ENCODE results near the gene TGM3.

The TGM3 gene

DNA sequence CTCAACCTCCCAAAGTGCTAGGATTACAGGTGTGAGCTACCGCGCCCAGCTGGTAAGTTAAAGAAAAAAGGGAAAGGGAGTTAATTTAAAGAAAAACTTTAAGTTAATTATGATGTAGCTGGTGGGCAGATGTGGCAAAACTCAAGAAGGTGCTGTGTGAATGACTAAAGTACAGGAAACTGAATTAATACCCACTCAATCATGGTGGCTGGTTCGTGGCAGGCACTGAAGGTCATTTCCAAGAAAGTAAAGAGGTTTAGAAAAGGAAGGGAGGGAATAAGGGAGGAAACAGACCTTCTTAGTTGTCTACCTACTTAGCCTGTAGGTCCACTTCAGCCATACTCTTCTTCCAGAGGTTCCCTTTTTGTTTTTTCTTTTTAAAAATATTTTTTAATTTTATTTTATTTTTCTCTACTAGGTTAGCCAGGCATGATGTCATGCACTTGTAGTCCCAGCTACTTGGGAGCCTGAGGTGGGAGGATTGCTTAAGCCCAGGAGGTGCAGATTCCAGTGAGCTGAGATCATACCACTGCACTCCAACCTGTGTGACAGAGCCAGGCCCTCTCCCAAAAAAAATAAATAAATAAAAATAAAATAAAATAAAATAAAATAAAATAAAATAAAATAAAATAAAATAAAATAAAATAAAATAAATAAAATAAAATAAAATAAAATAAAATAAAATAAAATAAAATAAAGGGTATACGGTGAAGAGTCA lies 11.9 kb upstream of the TGM3 start:
- DNase-seq (ENCODE audit: low read depth in 2 of 2), result no peak

DNA sequence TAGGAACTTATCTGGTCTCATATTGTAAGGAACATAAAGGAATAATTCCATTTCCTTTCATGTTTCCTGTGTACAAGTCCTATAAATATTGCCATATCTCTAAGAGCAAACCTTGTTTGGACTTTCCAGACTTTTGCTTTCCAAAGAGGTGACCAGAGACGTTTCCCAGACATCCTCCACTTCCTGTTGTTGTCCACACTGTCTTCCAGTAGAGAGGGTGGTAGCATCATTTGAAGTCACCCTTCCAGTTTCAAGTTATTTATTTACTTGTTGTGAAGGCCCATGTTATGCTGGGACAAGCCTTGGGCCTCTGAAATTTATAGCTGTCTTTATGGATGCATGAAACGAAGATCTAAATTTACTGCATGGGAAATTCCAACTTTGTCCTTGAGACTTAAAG lies 10.6 kb upstream of the TGM3 start:
- DNase-seq (ENCODE audit: low read depth in 2 of 2), result no peak

DNA sequence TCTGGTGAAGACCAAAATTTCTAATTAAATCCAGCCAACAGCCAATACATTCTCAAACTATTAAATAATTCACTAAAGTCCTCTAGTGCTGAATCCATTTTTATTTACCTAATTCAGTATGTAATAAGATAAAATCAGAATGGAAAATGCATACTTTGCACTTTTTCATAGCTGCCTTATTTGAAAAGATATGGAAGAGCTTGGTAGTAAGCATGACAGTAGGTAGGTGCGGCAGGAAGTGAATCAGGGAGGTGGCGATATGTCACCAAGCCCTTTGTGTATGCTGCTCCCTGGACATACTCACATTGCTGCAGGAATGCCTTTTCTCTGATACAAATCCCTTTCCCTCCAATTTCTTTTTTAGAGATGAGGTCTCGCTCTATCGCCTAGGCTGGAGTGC lies 10.2 kb upstream of the TGM3 start:
- DNase-seq (ENCODE audit: low read depth in 2 of 2), result no peak

DNA sequence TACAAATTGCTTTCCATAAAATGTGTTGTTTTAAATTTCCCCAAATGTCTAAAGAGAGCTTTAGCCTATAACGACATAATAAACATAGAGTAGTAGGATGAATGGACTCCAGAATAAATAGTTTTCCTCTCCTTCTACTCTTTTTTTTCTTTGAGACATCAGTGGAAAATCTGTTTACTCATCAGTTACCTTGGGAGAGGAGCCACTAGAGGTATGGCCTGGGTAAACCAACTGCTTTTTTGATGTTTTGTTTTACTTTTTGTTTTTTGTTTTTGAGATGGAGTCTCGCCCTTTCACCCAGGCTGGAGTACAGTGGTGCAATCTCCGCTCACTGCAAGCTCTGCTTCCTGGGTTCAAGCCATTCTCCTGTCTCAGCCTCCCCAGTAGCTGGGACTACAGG lies 8.3 kb upstream of the TGM3 start:
- DNase-seq (ENCODE audit: low read depth in 2 of 2), result no peak

DNA sequence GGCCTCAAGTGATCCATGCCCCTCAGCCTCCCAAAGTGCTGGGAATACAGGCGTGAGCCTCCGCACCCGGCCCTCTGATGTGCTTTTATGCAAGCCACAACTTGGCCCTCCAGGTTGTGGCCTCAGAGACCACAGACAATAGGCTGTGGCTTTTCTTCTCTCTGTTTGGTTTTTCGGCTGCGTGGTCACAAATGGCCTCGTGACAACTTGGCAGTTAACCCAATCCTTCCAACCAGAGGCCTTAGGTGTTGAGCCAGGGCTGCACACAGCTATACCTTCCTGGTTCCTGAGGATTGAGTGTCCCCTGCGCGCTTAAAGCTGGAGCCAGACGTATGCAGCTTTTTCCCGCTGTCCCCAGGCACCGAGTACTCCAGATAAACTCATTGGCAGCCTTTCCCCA lies 6.3 kb upstream of the TGM3 start:
- DNase-seq (ENCODE audit: low read depth in 2 of 2), result no peak

DNA sequence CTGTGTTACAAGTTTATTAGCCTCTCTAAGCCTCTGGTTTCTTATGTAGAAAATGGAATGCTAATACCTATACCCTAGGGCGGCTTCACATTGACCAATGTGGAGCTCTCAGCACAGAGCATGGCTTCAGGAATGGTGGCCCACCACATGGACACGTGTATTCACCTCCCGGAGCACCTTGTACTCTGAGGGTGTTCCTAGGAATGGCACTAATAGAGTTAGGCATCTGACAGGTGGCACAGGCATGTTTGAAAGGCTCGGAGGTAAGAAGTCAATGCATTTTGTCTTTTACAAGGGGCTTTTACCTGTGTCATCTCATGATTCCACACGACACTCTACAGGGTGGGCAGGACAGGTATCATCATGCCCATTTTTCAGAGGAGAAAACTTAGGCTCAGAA lies 5.3 kb upstream of the TGM3 start:
- DNase-seq (ENCODE audit: low read depth in 2 of 2), result no peak

DNA sequence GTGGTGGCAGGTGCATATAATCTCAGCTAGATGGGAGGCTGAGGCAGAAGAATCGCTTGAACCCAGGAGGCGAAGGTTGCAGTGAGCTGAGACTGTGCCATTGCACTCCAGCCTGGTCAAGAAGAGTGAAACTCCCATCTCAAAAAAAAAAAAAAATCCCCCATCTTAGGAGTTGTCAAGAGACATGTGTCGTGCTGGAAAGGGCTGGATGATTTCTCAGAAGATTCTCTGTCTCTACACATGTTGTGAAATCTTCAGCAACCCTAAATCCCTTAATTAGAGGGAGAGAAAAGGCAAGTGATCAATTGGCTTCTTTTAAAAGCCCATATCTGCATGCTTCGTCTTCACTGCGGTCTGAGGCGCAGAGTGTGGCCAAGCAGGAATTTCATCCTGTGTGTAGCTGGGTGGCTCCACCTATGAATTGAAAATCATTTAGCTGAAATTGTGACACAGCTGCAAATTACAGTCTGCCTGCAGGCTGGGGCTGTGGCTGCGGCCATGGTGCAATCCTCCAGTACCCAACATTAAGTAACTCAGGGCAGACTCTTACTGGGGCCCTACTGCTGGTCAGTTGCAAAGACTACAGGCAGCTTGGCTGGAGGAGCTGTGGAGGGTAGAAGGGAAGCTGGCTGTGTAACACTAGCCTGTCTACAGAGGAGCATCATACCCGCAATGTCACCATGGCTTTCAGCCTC lies 3.2 kb upstream of the TGM3 start:
- no peak for DNase-seq (ENCODE audit: low read depth in 2 of 2)

DNA sequence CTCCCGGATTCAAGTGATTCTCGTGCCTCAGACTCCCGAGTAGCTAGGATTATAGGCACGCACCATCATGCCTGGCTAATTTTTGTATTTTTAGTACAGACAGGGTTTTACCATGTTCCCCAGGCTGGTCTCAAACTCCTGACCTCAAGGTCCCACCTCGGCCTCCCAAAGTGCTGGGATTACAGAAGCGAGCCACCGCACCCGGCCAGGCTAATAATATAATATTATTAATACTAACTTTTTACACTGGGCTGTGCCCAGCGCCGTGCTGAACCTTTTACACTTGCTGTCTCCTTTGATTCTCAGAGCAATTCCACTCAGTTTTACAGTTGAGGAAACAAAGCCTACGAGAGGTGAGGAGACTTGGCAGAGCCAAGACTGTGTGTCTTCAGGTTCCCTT lies 2.3 kb upstream of the TGM3 start:
- no peak for DNase-seq (ENCODE audit: low read depth in 2 of 2)

DNA sequence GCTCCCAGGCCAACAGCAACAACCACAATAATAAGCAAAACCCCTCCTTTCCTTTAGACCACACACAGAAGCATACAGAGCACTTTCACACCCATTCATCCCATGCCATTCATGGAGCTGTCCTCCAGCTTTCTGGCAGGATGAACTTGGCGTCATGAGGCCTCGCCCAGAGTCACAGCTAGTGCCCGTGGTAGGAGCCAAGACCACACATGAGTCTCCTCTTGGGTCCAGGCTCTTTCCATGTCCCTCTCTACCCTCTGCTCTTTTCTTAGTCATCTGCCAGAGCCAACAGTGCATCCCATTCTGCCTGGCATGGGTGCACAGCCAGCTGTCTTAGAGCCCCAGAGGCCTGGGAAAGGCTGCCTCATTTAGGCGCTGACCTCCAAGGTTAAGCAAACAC lies 1.8 kb upstream of the TGM3 start:
- DNase-seq (ENCODE audit: low read depth in 2 of 2), result no peak

DNA sequence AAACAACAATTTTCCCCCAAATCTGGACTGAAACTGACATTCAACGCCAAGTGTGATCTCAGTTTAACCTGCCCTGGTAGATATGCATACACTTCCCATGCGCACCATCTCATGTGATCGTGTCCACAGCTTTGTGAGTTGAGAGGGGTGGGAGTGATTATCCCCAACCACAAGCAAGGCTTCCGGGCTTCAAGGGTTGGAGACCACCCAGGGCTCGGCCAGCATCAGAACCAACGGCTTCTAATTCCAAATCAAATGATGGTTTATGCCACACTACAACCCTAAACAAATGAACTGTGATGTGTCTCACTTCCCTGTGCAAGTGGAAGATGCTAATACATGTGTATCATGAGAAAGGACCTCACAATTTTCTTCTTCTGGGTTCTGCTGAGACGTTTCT lies 515 bp upstream of the TGM3 start:
- no peak for DNase-seq (ENCODE audit: low read depth in 2 of 2)

DNA sequence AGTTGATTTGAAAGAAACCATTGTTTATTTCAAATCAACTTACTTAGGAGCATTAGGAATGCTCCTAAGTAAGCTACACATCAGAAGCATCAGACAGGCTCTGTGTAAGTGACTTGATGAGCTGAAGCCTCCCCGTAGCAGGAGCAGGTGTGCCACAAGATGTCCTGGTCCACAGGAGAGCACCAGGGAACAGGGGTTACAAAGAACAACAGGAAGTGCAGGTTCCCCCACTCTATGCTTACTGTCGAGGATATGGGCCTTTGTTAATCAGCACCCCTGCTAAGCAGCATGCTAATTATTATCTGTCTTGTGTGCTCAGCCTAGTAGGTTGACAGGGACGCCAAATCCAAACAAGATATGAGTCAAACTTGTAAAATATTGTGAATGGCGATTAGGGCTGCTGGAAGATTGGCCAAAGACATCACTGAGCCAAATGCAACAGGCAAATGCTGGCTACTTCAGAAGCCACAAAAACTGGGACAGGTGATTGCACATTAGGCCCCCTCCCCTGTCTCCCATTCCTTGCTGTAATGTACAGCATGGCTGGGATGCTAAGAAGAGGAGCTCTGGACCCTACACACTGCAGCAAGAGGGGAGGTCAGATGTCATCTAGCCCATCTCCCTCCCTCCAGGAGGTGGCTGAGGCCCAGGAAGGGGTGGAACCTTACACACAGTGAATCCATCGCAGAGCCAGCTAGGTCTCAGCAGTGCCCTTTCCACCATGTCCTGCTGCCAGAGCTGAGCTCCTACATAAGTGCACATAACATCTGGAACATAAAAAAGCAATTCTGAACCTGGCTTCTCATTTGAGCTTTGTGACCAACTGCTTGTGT lies 939 bp downstream of the TGM3 start:
- DNase-seq (ENCODE audit: low read depth in 2 of 2), result no peak

DNA sequence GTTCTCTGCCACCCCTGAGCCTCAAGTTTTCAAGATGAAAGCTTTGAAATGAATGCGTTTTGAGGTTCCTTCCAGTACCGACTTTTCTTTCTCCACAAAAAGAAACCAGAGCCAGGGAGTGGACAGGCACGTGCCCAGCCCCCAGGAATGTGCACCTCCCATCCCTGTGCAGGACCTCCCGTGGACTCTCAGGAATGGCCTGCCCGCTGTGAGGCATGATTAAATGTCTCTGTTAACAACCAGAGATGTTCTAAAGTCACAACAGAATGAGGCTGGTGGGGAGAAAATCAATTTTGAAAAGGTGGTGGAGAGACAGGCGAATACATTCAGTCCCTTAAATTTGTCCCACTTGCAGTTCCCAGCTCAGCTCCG lies 1.5 kb downstream of the TGM3 start:
- DNase-seq (ENCODE audit: low read depth in 2 of 2), result no peak

DNA sequence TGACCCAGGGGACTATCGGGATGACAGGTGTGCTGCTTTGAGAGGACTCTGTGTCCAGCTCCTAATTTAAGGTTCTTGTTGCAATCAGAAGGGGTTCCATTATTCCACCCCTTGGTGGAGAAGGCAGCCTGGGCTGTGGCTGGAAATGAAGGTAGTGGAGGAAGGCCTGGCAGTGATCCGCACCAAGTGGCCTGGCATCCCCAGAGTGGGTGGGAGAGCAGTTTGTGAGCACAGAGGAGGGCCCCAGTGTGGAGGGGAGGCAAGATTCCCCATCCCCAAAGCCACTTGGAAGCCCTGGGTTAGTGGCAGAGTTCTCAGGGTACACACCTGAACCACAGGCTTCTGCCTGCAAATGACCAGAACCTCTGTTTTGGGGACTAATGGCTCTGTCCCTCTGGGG lies 2.3 kb downstream of the TGM3 start:
- no peak for DNase-seq (ENCODE audit: low read depth in 2 of 2)

DNA sequence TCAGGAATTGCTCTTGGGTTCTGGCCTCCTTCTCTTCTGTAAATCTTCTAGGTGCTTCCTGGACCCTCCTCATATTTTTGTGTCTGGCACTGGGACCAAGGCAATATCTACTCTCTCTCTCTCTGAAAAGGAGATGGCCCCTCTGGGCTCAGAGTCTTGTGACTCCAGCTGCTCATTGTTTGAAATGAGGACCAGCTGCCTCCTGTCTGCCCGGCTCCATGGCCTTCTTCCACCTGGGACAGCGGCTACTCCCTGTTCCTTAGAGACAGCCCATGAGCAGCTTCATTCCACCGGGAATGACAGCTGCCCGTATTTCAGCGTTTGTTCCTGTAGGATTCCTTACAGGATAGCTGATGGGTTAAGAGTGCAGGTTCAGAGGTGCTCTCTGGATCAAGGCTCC lies 2.9 kb downstream of the TGM3 start:
- no peak for DNase-seq (ENCODE audit: low read depth in 2 of 2)

DNA sequence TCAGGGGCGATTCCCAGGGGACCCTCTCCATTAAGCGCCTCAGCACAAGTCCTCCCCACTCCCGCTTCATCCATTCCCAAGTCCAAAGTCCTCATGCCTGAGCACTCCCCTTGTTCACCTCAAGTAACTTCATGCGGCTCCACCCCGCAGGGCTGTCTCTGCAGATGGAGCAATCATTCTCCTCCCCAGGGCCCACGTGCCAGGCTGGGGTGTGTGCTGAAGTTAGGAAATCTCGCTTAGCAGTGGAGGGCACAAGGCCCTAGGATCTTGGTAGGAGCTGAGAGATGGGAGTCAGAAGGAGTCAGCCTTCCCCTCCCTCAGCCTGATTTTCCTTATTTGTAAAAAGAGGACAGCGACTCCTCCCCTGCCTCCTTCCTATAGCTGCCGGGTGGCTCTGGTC lies 3.5 kb downstream of the TGM3 start:
- no peak for DNase-seq (ENCODE audit: low read depth in 2 of 2)

DNA sequence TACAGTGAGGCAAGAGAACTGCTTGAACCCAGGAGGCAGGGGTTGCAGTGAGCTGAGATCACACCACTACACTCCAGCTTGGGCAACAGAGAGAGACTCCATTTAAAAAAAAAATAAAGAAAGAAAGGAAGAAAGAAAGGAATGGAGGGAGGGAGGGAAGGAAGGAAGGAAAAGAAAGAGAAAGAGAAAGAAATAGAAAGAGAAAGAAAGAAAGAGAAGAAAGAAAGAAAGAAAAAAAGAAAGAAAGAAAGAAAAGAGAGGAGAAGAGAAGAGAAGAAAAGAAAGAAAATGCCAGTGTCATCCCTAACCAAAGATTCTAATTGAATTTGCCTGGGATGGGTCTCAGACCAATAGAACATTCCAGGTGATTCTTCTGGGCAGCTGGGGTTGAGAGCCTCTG lies 4.2 kb downstream of the TGM3 start:
- DNase-seq (ENCODE audit: low read depth in 2 of 2), result no peak

DNA sequence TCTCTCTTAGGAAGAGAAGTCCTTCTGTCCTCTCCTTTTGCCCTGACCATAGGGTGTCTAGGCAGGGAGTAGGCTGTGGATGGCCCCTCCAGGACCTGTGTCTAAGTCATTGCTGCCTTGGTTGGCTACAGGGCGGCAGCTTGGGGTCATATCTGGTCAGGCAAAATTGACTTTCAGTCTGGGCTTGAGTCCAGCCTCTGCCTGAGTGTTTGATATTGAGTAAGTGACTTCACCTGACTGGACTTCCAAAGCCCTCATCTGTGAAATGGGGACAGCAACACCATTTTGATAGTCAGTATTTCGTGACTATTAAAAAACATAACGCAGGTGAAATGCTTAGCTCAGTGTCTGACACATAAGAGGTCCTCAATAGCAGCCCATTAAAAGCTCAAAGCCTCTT lies 4.6 kb downstream of the TGM3 start:
- no peak for DNase-seq (ENCODE audit: low read depth in 2 of 2)

DNA sequence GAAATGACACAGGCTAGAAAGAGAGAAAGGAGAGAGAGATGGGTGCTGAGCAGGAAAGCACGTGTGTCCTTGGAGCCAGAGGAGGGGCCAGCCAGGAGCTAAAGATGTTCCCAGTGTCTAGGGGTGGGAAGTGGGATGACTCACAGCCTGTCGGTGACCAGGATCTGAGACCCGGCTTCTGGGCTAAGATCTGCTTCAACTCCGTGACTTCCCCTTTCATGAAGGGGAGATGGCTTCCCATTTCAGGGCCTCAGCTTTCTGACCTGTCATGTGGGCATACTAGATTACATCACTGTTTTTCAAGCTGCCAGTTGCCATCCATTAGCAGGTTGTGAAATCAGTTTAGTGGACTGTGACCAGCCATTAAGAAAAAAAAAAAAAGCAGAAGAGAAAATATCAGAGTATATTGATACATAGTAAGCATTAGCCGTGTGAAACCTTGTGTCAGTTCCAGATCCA lies 5.4 kb downstream of the TGM3 start:
- DNase-seq (ENCODE audit: low read depth in 2 of 2), result no peak

DNA sequence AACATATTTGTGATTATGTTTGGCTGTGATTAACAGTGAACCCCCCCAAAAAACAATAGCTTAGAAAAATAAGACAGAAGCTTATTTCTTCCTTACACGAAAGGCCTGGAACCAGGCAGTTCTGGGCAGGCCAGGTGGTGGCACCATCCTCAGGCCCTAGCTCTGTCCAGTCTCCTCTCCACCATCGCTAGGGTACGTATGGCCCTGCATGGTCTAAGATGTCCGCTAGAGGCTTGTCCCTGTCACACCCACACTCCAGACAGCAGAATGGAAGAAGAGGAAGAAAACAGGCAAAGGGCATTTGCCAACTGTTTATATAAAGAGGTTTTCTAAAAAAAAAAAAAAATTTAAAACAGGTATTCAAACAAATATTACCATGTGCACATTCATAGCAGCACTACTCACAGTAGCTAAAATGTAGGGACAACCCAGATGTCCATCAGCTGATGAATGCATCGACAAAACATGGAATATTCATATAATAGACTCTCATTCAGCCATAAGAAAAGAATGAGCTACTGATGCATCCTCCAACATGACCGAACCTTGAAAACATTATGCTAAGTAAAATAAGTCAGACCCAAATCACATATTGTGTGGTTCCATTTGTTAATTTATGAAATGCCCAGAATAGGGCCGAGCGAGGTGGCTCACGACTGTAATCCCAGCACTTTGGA lies 6.7 kb downstream of the TGM3 start:
- no peak for DNase-seq (ENCODE audit: low read depth in 2 of 2)

DNA sequence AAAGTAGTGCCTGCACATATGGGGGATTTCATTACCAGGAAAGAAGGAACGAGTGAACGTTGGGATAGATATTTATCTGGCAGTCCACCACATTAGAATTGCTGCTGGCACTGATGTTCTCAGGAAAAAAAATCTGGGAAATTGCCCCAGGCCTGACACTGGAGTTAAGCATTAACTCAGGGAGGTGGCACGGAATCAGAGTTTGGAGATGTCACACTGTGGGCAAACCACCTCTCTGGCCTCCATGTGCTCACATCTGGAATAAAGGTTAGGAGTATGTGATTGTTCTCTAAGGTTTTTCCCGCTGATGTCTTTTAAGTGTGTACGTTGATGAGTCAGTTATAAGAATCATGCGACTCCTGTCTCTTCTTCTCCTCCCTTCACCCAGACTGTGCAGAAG lies 7.9 kb downstream of the TGM3 start:
- DNase-seq (ENCODE audit: low read depth in 2 of 2), result no peak

DNA sequence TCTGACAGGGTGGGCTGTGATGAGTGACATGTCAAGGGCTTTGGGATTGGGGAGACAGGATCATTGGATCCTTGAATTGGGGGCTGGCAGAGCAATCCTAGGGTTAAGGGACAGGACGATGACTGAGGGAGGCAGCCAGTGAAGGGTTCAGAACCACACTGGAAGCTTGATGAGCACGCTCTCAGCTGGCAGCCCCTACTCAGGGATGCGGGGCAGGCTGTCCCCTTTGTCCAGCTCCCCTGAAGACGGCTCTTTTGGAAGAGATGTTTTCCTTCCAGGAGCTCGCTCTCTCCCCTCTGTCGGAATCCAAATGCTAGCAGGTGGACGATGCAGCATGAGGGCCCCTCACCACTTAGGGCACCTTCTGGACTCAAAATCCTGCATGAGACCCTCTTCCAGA lies 8.4 kb downstream of the TGM3 start:
- DNase-seq (ENCODE audit: low read depth in 2 of 2), result no peak

DNA sequence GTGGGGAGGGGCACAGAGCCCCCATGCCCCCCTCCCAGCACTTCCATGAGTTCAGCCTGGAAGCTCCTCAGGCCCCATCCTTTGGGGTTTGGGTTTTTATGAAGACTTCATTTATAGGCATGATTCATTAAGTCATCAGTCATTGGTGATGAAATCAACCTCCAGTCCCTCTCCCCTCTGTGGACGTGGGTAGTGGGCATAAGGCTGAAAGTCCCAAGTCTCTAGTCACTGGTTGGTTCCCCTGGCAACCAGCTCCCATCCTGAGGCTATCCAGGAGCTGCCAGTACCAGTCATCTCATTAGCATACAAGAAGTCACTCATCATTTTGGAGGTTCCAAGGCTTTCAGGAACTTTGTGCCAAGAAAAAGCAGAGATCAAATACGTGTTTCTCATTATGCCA lies 9.2 kb downstream of the TGM3 start:
- DNase-seq (ENCODE audit: low read depth in 2 of 2), result no peak

All from stimulated activated CD4-positive, alpha-beta T cell treated with anti-CD3 and anti-CD28 coated beads, Interleukin-4, amount 100 ng/mL, for 48 hours (primary cell).